ENCODE results near the gene ARHGAP23.

The ARHGAP23 gene, protein sequence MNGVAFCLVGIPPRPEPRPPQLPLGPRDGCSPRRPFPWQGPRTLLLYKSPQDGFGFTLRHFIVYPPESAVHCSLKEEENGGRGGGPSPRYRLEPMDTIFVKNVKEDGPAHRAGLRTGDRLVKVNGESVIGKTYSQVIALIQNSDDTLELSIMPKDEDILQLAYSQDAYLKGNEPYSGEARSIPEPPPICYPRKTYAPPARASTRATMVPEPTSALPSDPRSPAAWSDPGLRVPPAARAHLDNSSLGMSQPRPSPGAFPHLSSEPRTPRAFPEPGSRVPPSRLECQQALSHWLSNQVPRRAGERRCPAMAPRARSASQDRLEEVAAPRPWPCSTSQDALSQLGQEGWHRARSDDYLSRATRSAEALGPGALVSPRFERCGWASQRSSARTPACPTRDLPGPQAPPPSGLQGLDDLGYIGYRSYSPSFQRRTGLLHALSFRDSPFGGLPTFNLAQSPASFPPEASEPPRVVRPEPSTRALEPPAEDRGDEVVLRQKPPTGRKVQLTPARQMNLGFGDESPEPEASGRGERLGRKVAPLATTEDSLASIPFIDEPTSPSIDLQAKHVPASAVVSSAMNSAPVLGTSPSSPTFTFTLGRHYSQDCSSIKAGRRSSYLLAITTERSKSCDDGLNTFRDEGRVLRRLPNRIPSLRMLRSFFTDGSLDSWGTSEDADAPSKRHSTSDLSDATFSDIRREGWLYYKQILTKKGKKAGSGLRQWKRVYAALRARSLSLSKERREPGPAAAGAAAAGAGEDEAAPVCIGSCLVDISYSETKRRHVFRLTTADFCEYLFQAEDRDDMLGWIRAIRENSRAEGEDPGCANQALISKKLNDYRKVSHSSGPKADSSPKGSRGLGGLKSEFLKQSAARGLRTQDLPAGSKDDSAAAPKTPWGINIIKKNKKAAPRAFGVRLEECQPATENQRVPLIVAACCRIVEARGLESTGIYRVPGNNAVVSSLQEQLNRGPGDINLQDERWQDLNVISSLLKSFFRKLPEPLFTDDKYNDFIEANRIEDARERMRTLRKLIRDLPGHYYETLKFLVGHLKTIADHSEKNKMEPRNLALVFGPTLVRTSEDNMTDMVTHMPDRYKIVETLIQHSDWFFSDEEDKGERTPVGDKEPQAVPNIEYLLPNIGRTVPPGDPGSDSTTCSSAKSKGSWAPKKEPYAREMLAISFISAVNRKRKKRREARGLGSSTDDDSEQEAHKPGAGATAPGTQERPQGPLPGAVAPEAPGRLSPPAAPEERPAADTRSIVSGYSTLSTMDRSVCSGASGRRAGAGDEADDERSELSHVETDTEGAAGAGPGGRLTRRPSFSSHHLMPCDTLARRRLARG (N-terminal part only)

DNA sequence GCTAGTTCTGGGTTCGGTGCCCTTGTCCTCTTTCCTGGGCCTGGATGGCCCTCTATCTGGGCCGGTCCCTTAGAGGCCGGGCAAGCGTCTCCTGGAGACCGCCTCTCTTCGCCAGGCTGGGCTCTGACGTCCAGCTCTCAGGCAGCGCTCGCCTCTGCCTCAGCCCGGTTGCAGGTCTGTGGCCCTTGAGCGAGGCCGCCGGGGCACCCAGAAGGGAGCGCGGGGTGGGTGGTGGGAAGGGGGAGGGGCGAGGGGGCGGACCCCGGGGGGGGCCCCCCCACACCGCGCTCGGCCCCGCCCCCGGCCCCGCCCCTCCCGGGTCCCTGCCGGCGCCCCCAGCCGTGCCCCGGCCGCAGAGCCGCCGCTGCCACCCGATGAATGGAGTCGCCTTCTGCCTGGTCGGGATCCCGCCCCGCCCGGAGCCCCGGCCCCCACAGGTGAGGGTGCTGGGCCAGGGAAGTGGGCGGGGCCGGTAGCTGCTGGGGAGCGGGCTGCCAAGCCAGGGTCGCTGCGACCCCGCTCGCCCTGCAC lies at the start of gene ARHGAP23:
ARHGAP23 (plus strand) TSS at position 353 of the 531 bp plus-strand sequence; CDS start at position 375, 22 bp downstream.
- DNase-seq (ENCODE audit: low read depth in 2 of 2) = no peak

DNA sequence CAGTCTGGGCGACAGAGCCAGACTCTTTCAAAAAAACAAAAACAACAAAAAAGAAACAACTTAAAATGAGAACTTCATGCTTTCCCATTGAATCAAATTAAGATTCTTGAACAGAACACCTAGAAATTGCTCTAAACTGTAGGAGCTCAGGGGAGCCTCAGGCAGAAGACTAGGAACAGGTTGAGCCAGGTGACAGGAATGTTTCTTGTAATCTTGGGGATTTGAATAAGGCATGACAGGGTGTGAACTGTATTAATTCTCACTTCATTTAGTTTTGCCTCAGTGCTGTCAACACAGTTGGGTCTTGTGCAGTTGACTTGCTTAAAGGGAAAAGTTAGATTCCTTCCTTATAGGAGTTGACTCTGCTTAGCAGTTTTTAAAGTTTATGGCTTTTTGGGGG lies 48.8 kb upstream of the ARHGAP23 start:
- DNase-seq (ENCODE audit: low read depth in 2 of 2) = no peak

- DNase-seq (ENCODE audit: low read depth in 2 of 2) = no peak
These were observed 33.2 kb upstream of the ARHGAP23 start for GRCh38 chr17:38395090-38395489.

DNA sequence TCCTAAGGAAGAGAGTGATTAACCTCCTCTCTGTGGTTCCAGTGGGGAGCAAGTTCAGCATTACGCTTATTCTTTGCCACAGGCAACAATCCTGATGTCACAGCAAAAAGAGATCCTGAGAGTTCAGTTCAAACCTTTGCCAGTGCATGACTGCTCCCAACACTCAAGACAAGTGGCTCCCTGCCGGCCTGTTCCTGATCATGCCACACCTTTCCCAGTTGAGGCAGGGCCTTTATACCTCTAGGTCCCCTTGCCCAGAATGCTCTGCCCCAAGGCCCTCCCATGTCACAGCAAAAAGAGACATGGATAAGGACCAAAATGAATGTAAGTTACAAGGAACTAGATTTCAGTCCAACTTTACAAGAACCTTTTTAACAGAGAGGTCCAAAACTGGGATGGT lies 31.0 kb upstream of the ARHGAP23 start:
- no peak for DNase-seq (ENCODE audit: low read depth in 2 of 2)

- no peak for DNase-seq (ENCODE audit: low read depth in 2 of 2)
These were observed 28.0 kb upstream of the ARHGAP23 start for GRCh38 chr17:38400286-38400685.

DNA sequence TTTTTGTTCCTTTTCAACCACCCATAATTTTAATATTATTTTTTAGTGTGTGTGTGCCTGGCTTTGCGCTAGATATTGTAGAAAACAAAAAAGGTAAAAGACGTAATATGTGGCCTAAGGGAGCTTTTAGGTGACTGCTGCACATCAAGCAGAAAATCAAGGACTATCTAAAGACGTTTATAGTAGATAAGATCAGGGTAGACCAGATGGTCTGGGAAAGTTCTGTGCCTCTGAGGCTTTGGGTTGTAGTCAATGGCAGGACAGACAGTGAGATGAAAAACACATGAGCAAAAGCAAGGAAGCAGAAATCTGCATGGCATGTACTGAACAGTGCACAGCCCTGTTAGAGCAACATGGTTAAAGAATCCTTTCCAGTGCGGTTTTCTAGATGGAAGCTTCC lies 26.8 kb upstream of the ARHGAP23 start:
- DNase-seq (ENCODE audit: low read depth in 2 of 2) = no peak

DNA sequence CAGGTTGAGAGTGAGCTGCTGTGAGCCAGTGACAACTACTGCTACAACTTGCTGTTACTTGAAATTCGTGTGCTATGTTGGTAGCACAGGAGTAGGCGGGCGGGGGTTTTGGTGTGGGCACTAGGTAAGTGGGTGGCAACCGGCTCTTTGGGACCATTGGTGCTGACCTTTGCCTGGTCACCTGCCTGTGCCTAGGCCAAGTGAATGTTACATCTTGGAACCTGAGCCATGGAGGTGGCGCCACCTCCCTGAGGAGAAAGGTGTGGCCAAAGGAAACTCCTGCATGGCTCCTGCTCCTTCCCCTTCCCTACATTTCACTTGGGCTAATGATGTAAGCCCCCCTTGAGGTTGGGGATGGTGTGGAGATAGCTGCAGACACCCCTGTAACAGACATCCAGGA lies 25.4 kb upstream of the ARHGAP23 start:
- no peak for DNase-seq (ENCODE audit: low read depth in 2 of 2)

GRCh38 chr17:38403491-38403890 lies 24.8 kb upstream of the ARHGAP23 start:
- no peak for DNase-seq (ENCODE audit: low read depth in 2 of 2)

DNA sequence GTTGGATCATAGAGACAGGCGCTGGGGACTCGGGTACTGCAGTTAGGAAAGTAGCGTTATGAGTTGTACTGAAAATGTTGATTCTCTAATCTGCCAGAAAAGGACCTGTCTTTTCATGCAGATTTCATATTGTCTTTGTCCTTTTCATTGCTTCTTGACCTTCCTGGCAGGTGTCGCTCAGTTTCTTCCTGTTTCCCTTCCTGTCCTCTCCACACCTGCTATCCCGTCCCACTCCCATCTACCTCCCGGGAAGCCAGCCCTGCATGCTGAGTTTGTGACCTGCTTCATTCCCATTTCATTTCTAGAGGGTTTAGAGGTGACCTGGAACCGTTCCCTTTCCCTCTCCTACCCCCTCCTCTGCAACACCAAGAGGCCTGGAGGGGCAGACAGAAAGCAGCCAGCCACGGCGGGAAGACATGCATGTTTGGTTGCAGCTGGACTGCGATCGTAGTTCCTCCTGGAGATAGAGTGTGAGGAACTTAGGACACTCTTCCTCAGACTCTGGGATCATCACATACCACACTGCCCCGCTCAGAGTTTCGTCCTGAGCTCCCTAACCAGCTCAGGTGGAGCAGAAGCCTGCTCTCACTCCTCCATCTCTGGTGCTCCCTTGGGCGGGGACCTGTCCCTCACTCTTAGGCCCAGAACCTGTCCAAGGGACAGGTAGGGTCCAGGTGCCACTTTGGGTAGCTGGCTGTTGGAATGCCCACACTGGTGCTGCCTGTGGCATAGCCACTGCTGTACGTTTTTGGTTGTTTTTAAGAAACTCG lies 23.9 kb upstream of the ARHGAP23 start:
- DNase-seq (ENCODE audit: low read depth in 2 of 2) = no peak

GRCh38 chr17:38405654-38406053 lies 22.6 kb upstream of the ARHGAP23 start:
- no peak for DNase-seq (ENCODE audit: low read depth in 2 of 2)

GRCh38 chr17:38410201-38410600 lies 18.1 kb upstream of the ARHGAP23 start:
- DNase-seq (ENCODE audit: low read depth in 2 of 2) = no peak

DNA sequence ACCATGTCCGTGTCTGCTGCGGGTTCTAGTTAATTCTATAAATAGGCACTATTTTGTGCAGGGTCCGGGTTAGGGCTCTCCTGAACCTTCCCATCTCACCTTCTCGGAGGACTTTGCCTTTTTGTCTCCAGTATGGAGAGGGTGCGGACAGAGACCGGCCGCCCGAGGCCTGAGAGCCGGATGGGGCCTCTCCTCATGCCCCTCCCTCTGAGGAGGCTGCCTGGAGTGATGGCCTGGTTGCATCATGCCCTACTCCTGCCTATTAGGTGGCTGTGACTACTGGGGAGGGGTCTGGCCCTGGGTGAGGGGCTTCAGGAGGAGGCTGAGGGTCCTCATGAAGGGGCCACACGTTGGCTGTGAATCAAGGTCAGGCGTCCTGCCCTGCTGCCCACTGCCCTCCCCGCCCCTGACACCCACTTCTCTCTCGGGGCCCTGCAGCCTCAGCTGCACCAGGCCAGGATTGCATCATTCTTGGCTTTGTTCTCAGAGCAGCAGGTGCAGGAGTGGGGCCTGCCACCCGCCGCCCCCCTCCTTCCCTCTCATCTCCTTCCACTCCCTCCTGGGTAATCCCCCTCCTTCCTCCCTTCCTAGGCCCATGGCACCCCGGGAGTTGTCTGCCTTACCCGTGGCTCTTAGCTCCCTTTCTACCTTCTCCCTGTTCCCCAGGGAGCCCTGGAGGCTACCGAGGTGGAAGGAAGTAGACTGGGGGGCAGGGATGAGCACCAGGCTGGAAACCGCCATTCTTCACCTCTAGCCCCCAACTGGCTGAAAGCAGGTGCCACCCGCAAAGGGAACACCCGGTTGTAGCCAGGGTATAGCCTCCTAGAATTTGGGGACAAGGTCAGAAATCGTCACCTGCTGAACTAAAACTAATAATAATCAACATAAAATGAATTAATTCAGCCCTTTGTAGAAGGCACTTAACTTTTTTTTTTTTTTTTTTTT lies 12.7 kb upstream of the ARHGAP23 start:
- DNase-seq (ENCODE audit: low read depth in 2 of 2) = no peak

DNA sequence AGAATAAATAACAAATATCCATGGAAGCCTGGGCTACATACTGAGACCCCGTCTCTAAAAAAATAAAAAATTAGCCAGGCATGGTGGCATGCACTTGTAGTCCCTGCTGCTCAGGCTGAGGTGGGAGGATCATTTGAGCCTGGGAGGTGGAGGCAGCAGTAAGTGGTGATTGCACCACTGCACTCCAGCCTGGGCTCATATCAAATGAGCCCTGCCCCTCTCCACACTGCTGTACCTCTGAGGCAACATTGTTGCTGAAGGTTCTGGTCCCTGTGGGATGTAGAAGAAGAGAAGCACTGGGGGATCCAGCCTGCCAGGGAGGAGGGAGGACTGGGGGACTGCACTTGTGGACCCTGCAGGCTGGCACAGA lies 11.4 kb upstream of the ARHGAP23 start:
- DNase-seq (ENCODE audit: low read depth in 2 of 2) = no peak

GRCh38 chr17:38417210-38417951 lies 10.9 kb upstream of the ARHGAP23 start:
- DNase-seq (ENCODE audit: low read depth in 2 of 2) = no peak

- DNase-seq (ENCODE audit: low read depth in 2 of 2) = no peak
These were observed 10.1 kb upstream of the ARHGAP23 start for GRCh38 chr17:38418062-38418692.

- DNase-seq (ENCODE audit: low read depth in 2 of 2) = no peak
These were observed 9.4 kb upstream of the ARHGAP23 start for GRCh38 chr17:38418693-38419507.

GRCh38 chr17:38419508-38419981 lies 8.7 kb upstream of the ARHGAP23 start:
- DNase-seq (ENCODE audit: low read depth in 2 of 2) = no peak

- no peak for DNase-seq (ENCODE audit: low read depth in 2 of 2)
These were observed 7.7 kb upstream of the ARHGAP23 start for GRCh38 chr17:38420518-38420917.

Data from activated CD8-positive, alpha-beta memory T cell treated with anti-CD3 and anti-CD28 coated beads for 4 hours (primary cell).